Activated CD4-positive, alpha-beta memory T cell treated with anti-CD3 and anti-CD28 coated beads for 36 hours (primary cell): Measurements from ENCODE around the gene LRRC47. TPM values are rescaled to one million over a fixed set of nuclear protein-coding genes. Genes with fewer than 3 reads are reported as not detected.

Experiments
- CTCF ChIA-PET: fragments of 350-600 bp; sonication (Branson Sonifier 250); formaldehyde crosslinking; loops from one replicate; lab custom pipeline; 2021; ENCODE audit warnings: antibody characterized with exemption, inconsistent platforms; lab: Charles Lee
- POLR2A ChIA-PET: fragments of 350-600 bp; sonication (Branson Sonifier 250); formaldehyde crosslinking; loops from one replicate; lab custom pipeline; 2021; ENCODE audit warnings: antibody characterized with exemption; lab: Charles Lee
- DNase-seq: peaks from one replicate; pipeline ENCODE4 v3.0.0-alpha.2; 2020
- H3K27ac Mint-ChIP-seq: one replicate; pipeline ENCODE4 v1.8.0; 2021; ENCODE audit warnings: mixed read lengths
- H3K27me3 Mint-ChIP-seq: one replicate; pipeline ENCODE4 v1.8.0; 2021; ENCODE audit warnings: mixed read lengths
- H3K36me3 Mint-ChIP-seq: one replicate; pipeline ENCODE4 v1.8.0; 2021; ENCODE audit warnings: mixed read lengths
- H3K4me1 Mint-ChIP-seq: one replicate; pipeline ENCODE4 v1.8.0; 2021; ENCODE audit warnings: low read depth, mixed read lengths
- H3K4me3 Mint-ChIP-seq: one replicate; pipeline ENCODE4 v1.8.0; 2021; ENCODE audit warnings: mild to moderate bottlenecking, mixed read lengths
- H3K9me3 Mint-ChIP-seq: one replicate; pipeline ENCODE4 v1.8.0; 2021; ENCODE audit warnings: mixed read lengths
- intact Hi-C: fragments of 100-400 bp; cut with micrococcal nuclease; formaldehyde crosslinking; loops from one replicate; pipeline ENCODE4 v1.15.1; 2023
- total RNA-seq, 2 experiments: library from RNA; stranded (reverse); gene quantifications; one replicate each; pipeline ENCODE4 v1.2.3, GENCODE V29; 2021

LRRC47 gene
- total RNA-seq, 2 experiments from 2014 or later = 26.1 to 29.2 TPM

- CTCF ChIA-PET = interaction anchor here (0.5 to 2.2 kb wide), 2 partner anchors 14 to 16 kb away, joined by 3 to 9 read pairs; no protein-coding TSS in a partner anchor
- DNase-seq = no peak
Measured at GRCh38 chr1:3738943-3739342, 57.4 kb downstream of the LRRC47 start.

GRCh38 chr1:3736708-3737107 is 59.6 kb downstream of the LRRC47 start:
- no peaks in the 10 kb centered on the region for H3K9me3 Mint-ChIP-seq
- no peaks in the 10 kb centered on the region for H3K27me3 Mint-ChIP-seq

More at GRCh38 chr1:3738943-3739342, 57.4 kb downstream of the LRRC47 start:
- no peaks in the 10 kb centered on the region for H3K9me3 Mint-ChIP-seq
- intact Hi-C loops = no loop called here
- POLR2A ChIA-PET = no interaction called here
- no peak overlapping the region for H3K4me3 Mint-ChIP-seq
- no peaks in the 10 kb centered on the region for H3K4me1 Mint-ChIP-seq
- no peak overlapping the region for H3K27ac Mint-ChIP-seq
- no peaks in the 10 kb centered on the region for H3K27me3 Mint-ChIP-seq
- peaks cover 10% of the 10 kb centered on the region for H3K36me3 Mint-ChIP-seq

GRCh38 chr1:3736131-3736561 is 60.2 kb downstream of the LRRC47 start:
- H3K4me3 Mint-ChIP-seq = no peak overlapping the region
- ChIA-PET CTCF (interaction anchor here (2.4 kb wide), 1 partner anchor 12 kb away, joined by 14 read pairs; no protein-coding TSS in a partner anchor), POLR2A (no interaction called here)
- H3K4me1 Mint-ChIP-seq = no peaks in the 10 kb centered on the region
- H3K36me3 Mint-ChIP-seq = peaks cover 6% of the 10 kb centered on the region
- intact Hi-C loops = no loop called here
- DNase-seq = no peak
- H3K9me3 Mint-ChIP-seq = no peaks in the 10 kb centered on the region
- H3K27ac Mint-ChIP-seq = no peak overlapping the region
- no peaks in the 10 kb centered on the region for H3K27me3 Mint-ChIP-seq

More at GRCh38 chr1:3736708-3737107, 59.6 kb downstream of the LRRC47 start:
- Mint-ChIP-seq H3K4me1 (no peaks in the 10 kb centered on the region), H3K36me3 (peaks cover 9% of the 10 kb centered on the region), H3K27ac (no peak overlapping the region), H3K4me3 (no peak overlapping the region)
- no peak for DNase-seq
- POLR2A ChIA-PET = no interaction called here
- intact Hi-C loops = no loop called here
- CTCF ChIA-PET = no interaction called here

GRCh38 chr1:3735688-3736087 is 60.6 kb downstream of the LRRC47 start:
- Mint-ChIP-seq H3K36me3 (peaks cover 6% of the 10 kb centered on the region), H3K27ac (no peak overlapping the region), H3K9me3 (no peaks in the 10 kb centered on the region), H3K4me3 (no peak overlapping the region), H3K27me3 (peaks cover 3% of the 10 kb centered on the region), H3K4me1 (no peaks in the 10 kb centered on the region)
- CTCF ChIA-PET = interaction anchor here (2.4 kb wide), 1 partner anchor 11 kb away, joined by 14 read pairs; no protein-coding TSS in a partner anchor
- intact Hi-C loops = no loop called here
- POLR2A ChIA-PET = no interaction called here
- DNase-seq = no peak

- H3K27ac Mint-ChIP-seq = no peak overlapping the region
- H3K4me1 Mint-ChIP-seq = no peaks in the 10 kb centered on the region
- ChIA-PET POLR2A (no interaction called here), CTCF (interaction anchor here (2.4 kb wide), 1 partner anchor 11 kb away, joined by 14 read pairs; no protein-coding TSS in a partner anchor)
- no peaks in the 10 kb centered on the region for H3K9me3 Mint-ChIP-seq
- no peak overlapping the region for H3K4me3 Mint-ChIP-seq
- peaks cover 6% of the 10 kb centered on the region for H3K36me3 Mint-ChIP-seq
- no peak for DNase-seq
- intact Hi-C loops = no loop called here
- H3K27me3 Mint-ChIP-seq = peaks cover 4% of the 10 kb centered on the region
Measured at GRCh38 chr1:3735027-3735681, 61.1 kb downstream of the LRRC47 start.

- intact Hi-C loops = no loop called here
- POLR2A ChIA-PET = no interaction called here
- H3K27ac Mint-ChIP-seq = no peak overlapping the region
- H3K9me3 Mint-ChIP-seq = no peaks in the 10 kb centered on the region
- H3K4me3 Mint-ChIP-seq = no peak overlapping the region
- H3K4me1 Mint-ChIP-seq = no peaks in the 10 kb centered on the region
- CTCF ChIA-PET = interaction anchor here (2.4 kb wide), 1 partner anchor 10 kb away, joined by 14 read pairs; no protein-coding TSS in a partner anchor
- DNase-seq = no peak
- peaks cover 4% of the 10 kb centered on the region for H3K27me3 Mint-ChIP-seq
- H3K36me3 Mint-ChIP-seq = peaks cover 6% of the 10 kb centered on the region
Measured at GRCh38 chr1:3734602-3735001, 61.7 kb downstream of the LRRC47 start.

GRCh38 chr1:3733883-3734589 is 62.3 kb downstream of the LRRC47 start:
- no peaks in the 10 kb centered on the region for H3K9me3 Mint-ChIP-seq
- ChIA-PET CTCF (interaction anchor here (2.4 kb wide), 1 partner anchor 9 kb away, joined by 14 read pairs; no protein-coding TSS in a partner anchor), POLR2A (no interaction called here)
- no peak overlapping the region for H3K4me3 Mint-ChIP-seq
- no peaks in the 10 kb centered on the region for H3K4me1 Mint-ChIP-seq
- peaks cover 4% of the 10 kb centered on the region for H3K27me3 Mint-ChIP-seq
- intact Hi-C loops = no loop called here
- no peak overlapping the region for H3K27ac Mint-ChIP-seq
- DNase-seq = no peak
- peaks cover 6% of the 10 kb centered on the region for H3K36me3 Mint-ChIP-seq

GRCh38 chr1:3733094-3733882 is 63.0 kb downstream of the LRRC47 start:
- intact Hi-C loops = no loop called here
- ChIA-PET POLR2A (no interaction called here), CTCF (no interaction called here)
- Mint-ChIP-seq H3K4me3 (no peak overlapping the region), H3K27ac (no peak overlapping the region), H3K27me3 (peaks cover 4% of the 10 kb centered on the region), H3K9me3 (no peaks in the 10 kb centered on the region), H3K4me1 (no peaks in the 10 kb centered on the region), H3K36me3 (peaks cover 6% of the 10 kb centered on the region)
- no peak for DNase-seq

- Mint-ChIP-seq H3K4me1 (no peaks in the 10 kb centered on the region), H3K9me3 (no peaks in the 10 kb centered on the region), H3K4me3 (no peak overlapping the region), H3K27ac (no peak overlapping the region), H3K27me3 (peaks cover 4% of the 10 kb centered on the region), H3K36me3 (peaks cover 6% of the 10 kb centered on the region)
- ChIA-PET POLR2A (no interaction called here), CTCF (no interaction called here)
- intact Hi-C loops = no loop called here
- no peak for DNase-seq
Measured at GRCh38 chr1:3732434-3733093, 63.7 kb downstream of the LRRC47 start.

GRCh38 chr1:3731583-3732433 is 64.5 kb downstream of the LRRC47 start:
- intact Hi-C loops = no loop called here
- POLR2A ChIA-PET = no interaction called here
- Mint-ChIP-seq H3K4me3 (no peak overlapping the region), H3K27ac (no peak overlapping the region), H3K4me1 (no peaks in the 10 kb centered on the region), H3K9me3 (no peaks in the 10 kb centered on the region), H3K27me3 (peaks cover 4% of the 10 kb centered on the region), H3K36me3 (peaks cover 4% of the 10 kb centered on the region)
- no peak for DNase-seq
- CTCF ChIA-PET = no interaction called here
